NOMO-1 (cell line): Measurements from ENCODE around the gene WNK1.
"Not testable (repeated sequence)": the region's sequence is repeated elsewhere in the genome, so short reads cannot be mapped to it uniquely, and the experiment has no call there.

Source experiments
- DNase-seq, 2 experiments: peaks; one replicate each; lab custom pipeline; 2025; ENCODE audit not compliant: unreplicated experiment in 2 of 2; lab: John Stamatoyannopoulos, UW

The WNK1 gene

GRCh38 chr12:905261-906031 is 153.1 kb downstream of the WNK1 start:
- no peak for DNase-seq

DNA sequence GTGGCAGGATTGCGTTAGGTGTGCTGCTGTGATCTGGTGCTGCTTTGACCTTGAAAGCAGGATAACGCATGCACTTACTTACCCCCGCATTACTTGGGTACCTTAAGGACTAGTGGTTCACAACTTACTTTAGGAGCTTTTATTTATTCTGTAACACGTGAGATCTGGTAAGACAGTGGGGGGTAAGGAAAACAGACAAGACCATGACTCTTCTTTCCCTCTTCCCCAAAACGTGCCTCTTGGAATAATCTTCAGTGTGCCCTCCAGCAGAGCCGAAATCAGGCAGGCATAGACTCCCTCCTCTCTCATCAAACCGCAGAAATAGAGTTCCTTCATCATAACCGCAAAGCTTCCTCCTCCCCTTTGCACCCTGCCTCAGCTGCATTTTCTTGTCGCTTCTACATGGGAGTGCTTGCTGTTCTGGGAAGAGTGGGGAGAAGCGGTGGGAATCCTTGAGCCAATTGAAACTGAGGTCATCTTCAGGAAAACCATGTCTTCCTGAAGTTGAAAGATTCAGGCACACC is 153.7 kb downstream of the WNK1 start:
- DNase-seq = peak in 1 of 2 experiments; percentile 9

GRCh38 chr12:907413-908185 is 155.2 kb downstream of the WNK1 start:
- DNase-seq = no peak

- no peak for DNase-seq
Measured at GRCh38 chr12:909861-910260, 157.5 kb downstream of the WNK1 start.

- DNase-seq = no peak
Measured at GRCh38 chr12:910416-910815, 158.0 kb downstream of the WNK1 start.

- DNase-seq = no peak
Measured at GRCh38 chr12:911191-911826, 158.9 kb downstream of the WNK1 start.

DNA sequence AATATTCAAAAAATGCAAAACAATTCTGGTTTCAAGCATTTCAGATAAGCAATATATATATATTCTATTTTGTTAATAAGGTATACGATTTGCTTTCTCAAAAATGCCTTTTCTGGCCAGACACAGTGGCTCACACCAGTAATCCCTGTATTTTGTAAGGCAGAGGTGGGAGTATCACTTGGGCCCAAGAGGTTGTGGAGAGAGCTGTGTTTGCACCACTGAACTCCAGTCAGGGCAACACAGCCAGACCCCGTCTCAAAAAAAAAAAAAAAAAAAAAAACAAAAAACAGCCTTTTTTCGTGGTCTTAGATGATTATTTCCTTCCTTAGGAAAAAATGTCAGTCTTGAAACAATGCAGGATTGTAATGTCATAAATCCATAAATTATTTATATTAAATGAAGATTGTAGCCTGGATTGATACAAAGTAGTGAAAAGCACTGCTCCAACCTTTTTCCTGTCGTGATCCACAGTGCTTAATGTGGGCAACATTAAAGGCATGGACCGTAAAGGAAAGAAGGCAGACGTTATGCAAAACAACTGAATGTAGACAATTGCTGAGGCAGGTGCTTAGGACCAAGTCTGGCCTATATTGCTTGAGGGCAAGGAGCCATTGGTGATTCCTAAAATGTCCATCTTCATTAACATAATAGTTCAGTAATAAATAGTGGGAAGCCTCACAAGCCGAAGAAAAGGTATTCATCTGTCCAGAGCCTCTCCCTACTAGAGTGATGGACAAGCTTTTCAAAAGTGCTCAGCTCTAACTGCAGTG is 160.3 kb downstream of the WNK1 start:
- no peak for DNase-seq

DNA sequence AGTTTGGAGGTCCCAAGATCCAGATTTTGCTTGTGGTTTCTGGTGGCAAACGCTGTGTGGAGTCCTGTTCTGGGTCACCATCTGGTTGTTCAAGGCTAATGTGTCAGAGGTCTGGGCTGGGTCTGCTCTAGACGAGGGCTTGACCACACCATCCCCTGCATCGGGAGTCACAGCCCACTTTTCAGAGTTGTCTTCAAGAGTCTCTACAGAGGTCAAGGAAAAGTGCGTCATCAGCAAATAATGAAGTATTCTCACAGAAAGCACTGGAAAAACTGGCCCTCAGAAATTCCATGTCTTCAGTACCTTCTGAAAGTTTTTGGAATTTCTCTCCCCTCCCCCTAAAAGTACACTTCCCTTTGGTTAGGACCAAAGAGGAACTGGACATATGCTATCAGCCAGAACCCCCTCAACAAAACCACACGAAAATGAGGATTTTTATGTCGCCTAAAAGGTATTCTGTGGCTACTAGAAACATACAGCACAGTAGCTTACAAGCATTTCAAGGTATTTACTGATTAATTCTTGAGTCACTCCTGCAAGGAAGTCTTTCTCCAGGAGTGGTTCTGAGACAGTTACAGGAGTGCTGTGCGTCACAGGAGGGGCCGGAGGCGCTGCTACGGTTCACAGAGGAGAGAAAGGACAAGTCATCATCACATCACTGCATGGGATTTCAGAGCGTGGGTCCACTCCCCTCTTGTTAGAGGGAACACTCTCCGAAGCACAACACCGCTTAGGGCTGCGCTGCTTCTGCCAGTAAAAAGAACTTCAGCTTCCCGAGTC is 161.7 kb downstream of the WNK1 start:
- peak in 1 of 2 experiments; percentile 10 for DNase-seq

- DNase-seq = no peak
Measured at GRCh38 chr12:915090-915489, 162.7 kb downstream of the WNK1 start.

- DNase-seq = no peak
Measured at GRCh38 chr12:916240-916639, 163.9 kb downstream of the WNK1 start.

- no peak for DNase-seq
Measured at GRCh38 chr12:916712-917445, 164.5 kb downstream of the WNK1 start.

GRCh38 chr12:920676-921075 is 168.3 kb downstream of the WNK1 start:
- DNase-seq = no peak

- DNase-seq = no peak
Measured at GRCh38 chr12:922285-922684, 169.9 kb downstream of the WNK1 start.

DNA sequence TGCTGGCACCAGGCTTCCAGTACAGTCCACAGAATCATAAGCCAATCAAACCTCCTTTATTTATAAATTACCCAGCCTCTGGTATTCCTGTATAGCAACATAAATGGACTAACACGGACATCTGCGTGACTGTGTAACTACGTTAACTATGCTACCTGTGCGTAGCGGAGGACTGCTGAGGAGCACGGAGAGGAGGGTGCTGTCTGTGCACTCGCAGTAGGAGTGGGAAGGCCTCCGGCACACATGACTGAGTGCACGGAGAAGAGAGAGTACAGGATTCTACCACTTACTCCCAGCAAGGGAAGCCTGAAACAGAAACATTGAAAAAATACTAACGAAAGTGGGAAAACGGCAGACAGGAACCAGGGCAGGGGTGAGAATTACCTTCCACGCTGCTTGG is 174.3 kb downstream of the WNK1 start:
- DNase-seq = no peak

DNA sequence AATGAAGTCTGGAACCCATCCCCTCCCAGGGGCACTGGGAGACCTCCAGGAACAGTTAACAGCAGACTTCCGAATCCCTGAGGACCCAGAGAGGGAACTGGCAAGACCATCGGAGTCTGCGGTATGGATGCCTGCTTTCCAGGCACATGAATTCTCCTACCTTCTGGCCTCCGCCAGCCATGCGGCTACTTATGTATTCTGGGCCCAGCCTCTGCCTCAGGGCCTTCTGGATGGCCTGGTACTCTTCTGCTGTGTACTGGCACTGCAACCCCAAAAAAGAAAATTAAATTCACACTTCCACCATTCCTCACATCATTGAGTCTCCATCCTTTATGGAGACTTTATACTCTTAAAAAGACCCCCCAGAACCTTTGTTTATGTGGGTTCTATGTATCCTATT is 178.7 kb downstream of the WNK1 start:
- no peak for DNase-seq

GRCh38 chr12:931591-931990 is 179.2 kb downstream of the WNK1 start:
- DNase-seq = no peak

GRCh38 chr12:935891-936290 is 183.5 kb downstream of the WNK1 start:
- not testable (repeated sequence) for DNase-seq

DNA sequence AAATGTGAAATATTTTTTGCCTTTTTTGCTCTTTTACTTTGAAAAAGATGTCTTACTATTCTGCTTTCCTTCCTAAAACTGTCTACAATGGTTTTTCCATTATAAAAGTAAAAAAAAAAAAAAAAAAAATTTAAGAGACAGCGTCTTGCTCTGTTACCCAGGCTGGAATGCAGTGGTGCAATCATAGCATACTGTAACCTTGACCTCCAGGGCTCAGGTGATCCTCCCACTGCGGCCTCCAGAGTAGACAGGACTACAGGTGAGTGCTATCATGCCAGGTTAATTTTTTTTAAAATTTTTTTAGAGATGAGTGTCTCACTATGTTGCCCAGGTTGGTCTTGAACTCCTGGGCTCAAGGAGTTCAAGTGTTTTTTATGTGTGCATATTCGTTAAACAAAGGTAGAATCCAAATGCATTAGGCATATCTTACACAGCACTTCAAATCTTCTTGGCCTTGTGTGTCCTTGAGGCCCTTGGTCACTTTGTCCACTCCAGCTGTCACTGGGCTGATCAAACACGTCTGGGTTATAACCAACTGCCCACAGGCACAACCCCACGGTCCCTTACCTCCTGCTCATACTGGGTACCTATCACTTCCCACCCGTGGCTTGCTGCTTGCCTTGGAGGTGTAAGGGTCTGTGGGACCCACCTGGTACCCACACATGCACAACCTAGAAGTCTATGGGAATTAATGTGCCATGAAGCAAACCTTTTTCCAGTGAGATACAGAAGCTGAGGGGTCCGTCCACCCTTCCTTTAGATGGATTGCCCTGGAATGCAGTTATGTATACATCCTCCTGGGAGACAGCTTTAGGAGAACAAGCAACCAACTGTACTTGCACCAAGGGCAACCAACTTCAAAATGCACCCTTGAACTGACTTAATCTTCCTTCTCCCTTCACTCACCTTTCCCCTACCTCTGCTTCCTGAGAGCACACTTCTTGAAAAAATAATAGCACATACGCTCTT is 184.3 kb downstream of the WNK1 start:
- no peak for DNase-seq
